Caco-2 (cell line): ENCODE results near the gene ALDH4A1. TPM values are rescaled to one million over a fixed set of nuclear protein-coding genes. Genes with fewer than 3 reads are reported as not detected.

Experiments used
- BruUV-seq: library from RNA; stranded (reverse); fragments of 400-500 nt; replicated peaks from 2 replicates; lab custom pipeline; 2021; lab: Mats Ljungman, UMichigan
- CTCF ChIA-PET: fragments of 300-600 bp; sonication (Branson Sonifier 250); formaldehyde crosslinking; loops from one replicate; lab custom pipeline; 2022; ENCODE audit warnings: antibody characterized with exemption; lab: Charles Lee
- POLR2A ChIA-PET: fragments of 300-600 bp; sonication (Branson Sonifier 250); formaldehyde crosslinking; loops from one replicate; lab custom pipeline; 2022; ENCODE audit warnings: antibody characterized with exemption; lab: Charles Lee
- DNase-seq, 2 experiments: peaks; one replicate each; pipeline versions ENCODE4 v3.0.0 to v3.0.0-alpha.2; 2020 to 2022
- H3K27me3 ChIP-seq: replicated peaks from 2 replicates; pipeline ENCODE4 v1.6.0; 2011; ENCODE audit warnings: low read length; ENCODE audit not compliant: control insufficient read depth, insufficient read depth
- H3K36me3 ChIP-seq: 2 replicates; pipeline ENCODE4 v1.5.1; 2011; ENCODE audit warnings: low read length; ENCODE audit not compliant: control insufficient read depth, insufficient read depth
- H3K4me1 ChIP-seq: fragments of 250-450 bp; sonication (Bioruptor Pico); 2 replicates; pipeline ENCODE4 v1.5.1; 2020; ENCODE audit warnings: mild to moderate bottlenecking
- H3K4me3 ChIP-seq: 2 replicates; pipeline ENCODE4 v1.5.1; 2011; ENCODE audit warnings: low read depth, mild to moderate bottlenecking, control low read depth, low read length
- H3K9me3 ChIP-seq: fragments of 250-450 bp; sonication (Bioruptor Pico); 2 replicates; pipeline ENCODE4 v1.5.1; 2020; ENCODE audit warnings: mild to moderate bottlenecking, moderate library complexity
- H3K27ac Mint-ChIP-seq: one replicate; pipeline ENCODE4 v1.8.0; 2022; ENCODE audit warnings: mixed read lengths; ENCODE audit not compliant: unreplicated experiment
- H3K27me3 Mint-ChIP-seq: one replicate; pipeline ENCODE4 v1.8.0; 2022; ENCODE audit warnings: mixed read lengths; ENCODE audit not compliant: insufficient read depth, unreplicated experiment
- H3K36me3 Mint-ChIP-seq: one replicate; pipeline ENCODE4 v1.8.0; 2022; ENCODE audit warnings: mild to moderate bottlenecking, mixed read lengths; ENCODE audit not compliant: insufficient read depth, unreplicated experiment
- H3K4me1 Mint-ChIP-seq: one replicate; pipeline ENCODE4 v1.8.0; 2022; ENCODE audit warnings: low read depth, mixed read lengths; ENCODE audit not compliant: unreplicated experiment
- H3K4me3 Mint-ChIP-seq: one replicate; pipeline ENCODE4 v1.8.0; 2022; ENCODE audit warnings: mild to moderate bottlenecking, moderate library complexity, mixed read lengths; ENCODE audit not compliant: unreplicated experiment
- H3K9me3 Mint-ChIP-seq: one replicate; pipeline ENCODE4 v1.8.0; 2022; ENCODE audit warnings: mixed read lengths; ENCODE audit not compliant: unreplicated experiment
- intact Hi-C: fragments of 100-400 bp; cut with micrococcal nuclease; formaldehyde crosslinking; loops from one replicate; pipeline ENCODE4 v1.10.0; 2022; ENCODE audit not compliant: unreplicated experiment
- total RNA-seq: library from RNA; stranded (reverse); gene quantifications from 2 replicates; pipeline ENCODE4 v1.2.3, GENCODE V29; 2022
- TF ChIP-seq, protein P1 (sequence below), 2 experiments: fragments of 200-600 bp in 1 of 2; IDR thresholded peaks; 1 replicate in 1 of 2; 2 replicates in 1 of 2; pipeline versions ENCODE4 v1.5.1 to v1.8.0; 2011 to 2022; ENCODE audit warnings: antibody characterized with exemption in 1 of 2, control low read depth in 1 of 2, inconsistent platforms in 1 of 2, low read depth in 1 of 2, low read length in 1 of 2, mild to moderate bottlenecking in 1 of 2, moderate library complexity in 1 of 2; ENCODE audit not compliant: insufficient read depth in 1 of 2, severe bottlenecking in 1 of 2, unreplicated experiment in 1 of 2

Gene ALDH4A1
- total RNA-seq, 1 experiment from 2014 or later = 18.0 TPM

DNA sequence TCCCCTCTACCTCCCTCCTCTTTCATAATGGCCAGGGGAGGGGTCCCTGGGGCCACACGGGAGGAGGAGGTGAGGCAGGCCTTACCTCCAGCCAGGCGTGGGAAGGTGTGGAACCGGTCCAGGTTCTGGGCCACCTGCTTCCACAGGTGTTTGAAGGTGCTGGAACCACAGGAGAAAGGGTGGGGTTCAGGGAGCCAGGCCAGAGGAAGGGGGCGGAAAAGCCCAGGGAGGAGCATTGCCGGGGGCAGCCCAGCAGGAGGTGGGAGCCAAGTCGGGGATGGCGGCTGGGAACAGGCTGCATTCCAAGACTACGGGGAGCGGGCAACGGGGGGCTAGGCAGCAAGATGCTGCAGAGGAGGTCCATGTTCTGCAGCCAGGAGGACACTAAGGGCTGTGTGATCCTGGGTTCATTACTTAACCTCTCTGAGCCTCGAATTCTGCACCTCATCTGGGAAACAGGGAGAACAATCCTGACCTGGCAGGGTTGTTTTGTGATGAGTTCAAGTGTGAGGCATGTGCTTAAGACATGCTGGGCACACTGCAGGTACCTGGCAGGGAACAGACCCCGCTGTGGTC lies 23.1 kb downstream of the ALDH4A1 start:
- Histone ChIP-seq H3K9me3 (no peaks in the 10 kb centered on the region), H3K36me3 (no peaks in the 10 kb centered on the region), H3K27me3 (no peaks in the 10 kb centered on the region), H3K4me1 (no peaks in the 10 kb centered on the region), H3K4me3 (no peak overlapping the region)
- intact Hi-C loops = no loop called here
- Mint-ChIP-seq H3K4me1 (no peaks in the 10 kb centered on the region), H3K27ac (no peak overlapping the region), H3K4me3 (no peak overlapping the region), H3K9me3 (no peaks in the 10 kb centered on the region), H3K36me3 (no peaks in the 10 kb centered on the region), H3K27me3 (no peaks in the 10 kb centered on the region)
- BruUV-seq = no TSS peak
- ChIA-PET POLR2A (no interaction called here), CTCF (no interaction called here)
- DNase-seq = no peak
- TF ChIP-seq, protein P1, sequence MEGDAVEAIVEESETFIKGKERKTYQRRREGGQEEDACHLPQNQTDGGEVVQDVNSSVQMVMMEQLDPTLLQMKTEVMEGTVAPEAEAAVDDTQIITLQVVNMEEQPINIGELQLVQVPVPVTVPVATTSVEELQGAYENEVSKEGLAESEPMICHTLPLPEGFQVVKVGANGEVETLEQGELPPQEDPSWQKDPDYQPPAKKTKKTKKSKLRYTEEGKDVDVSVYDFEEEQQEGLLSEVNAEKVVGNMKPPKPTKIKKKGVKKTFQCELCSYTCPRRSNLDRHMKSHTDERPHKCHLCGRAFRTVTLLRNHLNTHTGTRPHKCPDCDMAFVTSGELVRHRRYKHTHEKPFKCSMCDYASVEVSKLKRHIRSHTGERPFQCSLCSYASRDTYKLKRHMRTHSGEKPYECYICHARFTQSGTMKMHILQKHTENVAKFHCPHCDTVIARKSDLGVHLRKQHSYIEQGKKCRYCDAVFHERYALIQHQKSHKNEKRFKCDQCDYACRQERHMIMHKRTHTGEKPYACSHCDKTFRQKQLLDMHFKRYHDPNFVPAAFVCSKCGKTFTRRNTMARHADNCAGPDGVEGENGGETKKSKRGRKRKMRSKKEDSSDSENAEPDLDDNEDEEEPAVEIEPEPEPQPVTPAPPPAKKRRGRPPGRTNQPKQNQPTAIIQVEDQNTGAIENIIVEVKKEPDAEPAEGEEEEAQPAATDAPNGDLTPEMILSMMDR (IDR thresholded peaks at IDR 0.05; ENCODE audit: insufficient read depth in 1 of 2, low read depth in 1 of 2, low read length in 1 of 2, severe bottlenecking in 1 of 2, unreplicated experiment in 1 of 2) = no peak

DNA sequence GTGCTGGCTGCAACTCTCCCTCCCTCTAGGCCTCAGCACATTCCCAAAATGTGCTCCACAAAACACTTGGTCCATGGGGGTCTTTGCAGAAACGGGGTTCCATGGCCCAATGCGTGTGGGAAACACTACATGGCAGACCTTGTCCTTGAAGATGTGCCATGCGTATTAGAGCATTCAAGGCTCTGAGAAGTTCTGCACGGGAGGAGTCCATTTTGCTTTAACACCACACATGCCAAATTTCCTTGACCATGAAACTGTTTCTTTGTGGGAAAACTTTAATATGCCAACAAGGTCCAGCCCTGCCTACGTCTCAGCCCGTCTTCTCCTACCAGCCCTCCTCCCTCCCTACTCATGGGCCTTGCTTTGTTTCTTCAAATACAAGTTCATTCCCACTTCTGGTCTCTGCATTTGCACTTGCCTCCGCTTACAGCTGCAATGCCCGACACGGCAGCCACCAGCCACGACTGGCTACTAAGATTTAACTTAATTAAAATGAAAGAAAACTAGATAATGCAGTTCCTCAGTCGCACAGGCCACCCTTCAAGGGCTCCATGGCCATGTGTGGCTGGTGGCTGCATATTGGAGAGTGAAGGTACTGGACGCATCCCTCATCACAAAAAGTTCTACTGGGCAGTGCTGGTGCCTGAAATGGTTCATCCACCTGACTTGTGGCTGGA lies 23.7 kb downstream of the ALDH4A1 start:
- H3K36me3 ChIP-seq = no peaks in the 10 kb centered on the region
- H3K9me3 ChIP-seq = no peaks in the 10 kb centered on the region
- Mint-ChIP-seq H3K27me3 (no peaks in the 10 kb centered on the region), H3K36me3 (no peaks in the 10 kb centered on the region), H3K27ac (no peak overlapping the region), H3K4me3 (no peak overlapping the region), H3K4me1 (no peaks in the 10 kb centered on the region), H3K9me3 (no peaks in the 10 kb centered on the region)
- no peak overlapping the region for H3K4me3 ChIP-seq
- intact Hi-C loops = no loop called here
- CTCF ChIA-PET = no interaction called here
- no peaks in the 10 kb centered on the region for H3K4me1 ChIP-seq
- H3K27me3 ChIP-seq = no peaks in the 10 kb centered on the region
- no TSS peak for BruUV-seq
- DNase-seq = no peak
- POLR2A ChIA-PET = no interaction called here
- TF ChIP-seq, protein P1 (IDR thresholded peaks at IDR 0.05; ENCODE audit: insufficient read depth in 1 of 2, low read depth in 1 of 2, low read length in 1 of 2, severe bottlenecking in 1 of 2, unreplicated experiment in 1 of 2) = no peak

DNA sequence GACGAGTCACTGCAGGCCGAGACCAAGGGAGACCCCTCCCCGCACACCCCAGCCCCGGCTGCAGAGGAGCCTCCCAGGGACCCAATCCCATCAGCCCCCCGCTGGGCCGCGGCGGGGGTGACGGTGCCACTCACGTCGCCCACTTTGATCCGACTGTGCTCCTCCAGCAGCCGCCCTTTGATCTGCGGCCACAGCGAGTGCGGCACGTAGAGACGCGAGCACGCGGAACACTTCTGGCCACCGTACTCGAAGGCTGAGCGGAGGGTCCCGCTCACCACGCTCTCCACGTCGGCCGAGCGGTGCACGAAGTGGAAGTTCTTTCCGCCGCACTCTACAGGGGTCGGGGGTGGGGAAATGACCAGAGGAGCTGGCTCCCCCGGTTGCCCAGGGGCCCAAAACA lies 25.1 kb downstream of the ALDH4A1 start:
- Mint-ChIP-seq H3K4me1 (no peaks in the 10 kb centered on the region), H3K27me3 (no peaks in the 10 kb centered on the region), H3K4me3 (no peak overlapping the region), H3K36me3 (no peaks in the 10 kb centered on the region), H3K9me3 (no peaks in the 10 kb centered on the region), H3K27ac (no peak overlapping the region)
- Histone ChIP-seq H3K27me3 (no peaks in the 10 kb centered on the region), H3K36me3 (no peaks in the 10 kb centered on the region), H3K4me3 (no peak overlapping the region), H3K4me1 (no peaks in the 10 kb centered on the region), H3K9me3 (no peaks in the 10 kb centered on the region)
- no TSS peak for BruUV-seq
- intact Hi-C loops = no loop called here
- TF ChIP-seq, protein P1 (IDR thresholded peaks at IDR 0.05; ENCODE audit: insufficient read depth in 1 of 2, low read depth in 1 of 2, low read length in 1 of 2, severe bottlenecking in 1 of 2, unreplicated experiment in 1 of 2) = no peak
- CTCF ChIA-PET = interaction anchor here (0.5 kb wide), 1 partner anchor 166 kb away, joined by 3 read pairs; no protein-coding TSS in a partner anchor
- DNase-seq = no peak
- POLR2A ChIA-PET = no interaction called here
